DND-41 (cell line): ENCODE data around the gene CCPG1.

Experiments used
- EZH2 ChIP-seq: IDR thresholded peaks from 3 replicates; pipeline ENCODE4 v1.6.1; 2012; ENCODE audit warnings: borderline replicate concordance, low read depth, mild to moderate bottlenecking, moderate library complexity, low read length, inconsistent platforms; ENCODE audit not compliant: severe bottlenecking
- TF ChIP-seq, protein P1 (sequence below): IDR thresholded peaks from 2 replicates; pipeline ENCODE4 v1.5.1; 2012; ENCODE audit warnings: borderline replicate concordance, low read length, moderate library complexity, mild to moderate bottlenecking; ENCODE audit not compliant: poor library complexity, severe bottlenecking; ENCODE audit errors: extremely low read depth

- TF ChIP-seq, protein P1, sequence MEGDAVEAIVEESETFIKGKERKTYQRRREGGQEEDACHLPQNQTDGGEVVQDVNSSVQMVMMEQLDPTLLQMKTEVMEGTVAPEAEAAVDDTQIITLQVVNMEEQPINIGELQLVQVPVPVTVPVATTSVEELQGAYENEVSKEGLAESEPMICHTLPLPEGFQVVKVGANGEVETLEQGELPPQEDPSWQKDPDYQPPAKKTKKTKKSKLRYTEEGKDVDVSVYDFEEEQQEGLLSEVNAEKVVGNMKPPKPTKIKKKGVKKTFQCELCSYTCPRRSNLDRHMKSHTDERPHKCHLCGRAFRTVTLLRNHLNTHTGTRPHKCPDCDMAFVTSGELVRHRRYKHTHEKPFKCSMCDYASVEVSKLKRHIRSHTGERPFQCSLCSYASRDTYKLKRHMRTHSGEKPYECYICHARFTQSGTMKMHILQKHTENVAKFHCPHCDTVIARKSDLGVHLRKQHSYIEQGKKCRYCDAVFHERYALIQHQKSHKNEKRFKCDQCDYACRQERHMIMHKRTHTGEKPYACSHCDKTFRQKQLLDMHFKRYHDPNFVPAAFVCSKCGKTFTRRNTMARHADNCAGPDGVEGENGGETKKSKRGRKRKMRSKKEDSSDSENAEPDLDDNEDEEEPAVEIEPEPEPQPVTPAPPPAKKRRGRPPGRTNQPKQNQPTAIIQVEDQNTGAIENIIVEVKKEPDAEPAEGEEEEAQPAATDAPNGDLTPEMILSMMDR: no peak
- no peak for TF ChIP-seq EZH2
Measured at GRCh38 chr15:55348281-55348778, 59.8 kb downstream of the CCPG1 start.
